H1 (cell line): ENCODE measurements around the gene TIGD2. TPM values are rescaled to one million over a fixed set of nuclear protein-coding genes. Genes with fewer than 3 reads are reported as not detected.

Experiments used
- EGR1 ChIP-seq: IDR thresholded peaks from 2 replicates; pipeline ENCODE4 v1.6.1; 2011; ENCODE audit warnings: low read depth, low read length, borderline replicate concordance
- HDAC2 ChIP-seq, 2 experiments: fragments of 300-600 bp in 1 of 2; sonication (generic) in 1 of 2; IDR thresholded peaks; 2 replicates each; pipeline ENCODE4 v1.6.1; 2011 to 2012; ENCODE audit warnings: low read depth in 2 of 2, low read length in 2 of 2, mild to moderate bottlenecking in 2 of 2, moderate library complexity in 2 of 2, borderline replicate concordance in 1 of 2, inconsistent platforms in 1 of 2
- MAX ChIP-seq: IDR thresholded peaks from 2 replicates; pipeline ENCODE4 v1.6.1; 2012; ENCODE audit warnings: inconsistent platforms
- POLR2AphosphoS5 ChIP-seq: IDR thresholded peaks from 2 replicates; pipeline ENCODE4 v1.6.1; 2011; ENCODE audit warnings: low read depth, low read length
- SAP30 ChIP-seq: fragments of 300-600 bp; sonication (generic); IDR thresholded peaks from 2 replicates; pipeline ENCODE4 v1.7.1; 2012; ENCODE audit warnings: low read length, moderate library complexity, mild to moderate bottlenecking, inconsistent platforms; ENCODE audit not compliant: insufficient read depth, insufficient replicate concordance
- SRF ChIP-seq: IDR thresholded peaks from 2 replicates; pipeline ENCODE4 v1.6.1; 2011; ENCODE audit warnings: mild to moderate bottlenecking, low read depth, low read length, moderate library complexity
- TBP ChIP-seq: IDR thresholded peaks from 2 replicates; pipeline ENCODE4 v1.6.1; 2011; ENCODE audit warnings: low read depth, low read length, improper control_type of control experiment
- polyA plus RNA-seq, 7 experiments: library from polyadenylated mRNA; depleted of rRNA in 3 of 7; stranded (reverse) in 5 of 7; unstranded in 2 of 7; fragments of >200 nt in 5 of 7; fragments of 200-250 nt in 2 of 7; gene quantifications; 1 replicate in 5 of 7; 2 replicates in 1 of 7; 4 replicates in 1 of 7; pipeline versions ENCODE4 v1.2.1 to v1.2.3, GENCODE V29; 2011 to 2013; ENCODE audit warnings: missing spikeins in 2 of 7, mixed read lengths in 2 of 7
- total RNA-seq: library from RNA; stranded (reverse); fragmentation: NEBNext Ultra II Directional; extraction: Animal tissue kit (Norgen Biotek cat#: 25700); gene quantifications from 2 replicates; pipeline ENCODE4 v1.2.1, GENCODE V29; 2021

The TIGD2 gene
- total and polyA plus RNA-seq, 2 of the 8 experiments (the other 6 are each of a cell fraction or from before 2014, with no cell fraction given): 2.4 to 5.7 TPM

GRCh38 chr4:89101256-89102161 is 9.8 kb upstream of the TIGD2 start (continued):
- TF ChIP-seq SAP30: no peak
- no peak for TF ChIP-seq MAX
- TF ChIP-seq EGR1: no peak
- no peak for TF ChIP-seq SRF
- TF ChIP-seq POLR2AphosphoS5: no peak
- TF ChIP-seq HDAC2 (IDR thresholded peaks at IDR 0.05; ENCODE audit: borderline replicate concordance in 1 of 2, low read depth in 2 of 2, low read length in 2 of 2): no peak
- TF ChIP-seq TBP: no peak
